HG03520 (cell line): Measurements from ENCODE around the gene STX7.
A peak's percentile ranks its signal among the peaks of the same experiment; 100 is the strongest.

Experiments
- ATAC-seq: cut with Tn5 transposase; IDR thresholded peaks from one replicate; pipeline ENCODE4 v1.9.1; 2021; ENCODE audit warnings: mild to moderate bottlenecking, moderate library complexity; ENCODE audit not compliant: unreplicated experiment

STX7 gene

GRCh38 chr6:132506869-132507808, 5.8 kb downstream of the STX7 start:
- ATAC-seq = no peak

GRCh38 chr6:132506461-132506860, 6.5 kb downstream of the STX7 start:
- no peak for ATAC-seq

DNA sequence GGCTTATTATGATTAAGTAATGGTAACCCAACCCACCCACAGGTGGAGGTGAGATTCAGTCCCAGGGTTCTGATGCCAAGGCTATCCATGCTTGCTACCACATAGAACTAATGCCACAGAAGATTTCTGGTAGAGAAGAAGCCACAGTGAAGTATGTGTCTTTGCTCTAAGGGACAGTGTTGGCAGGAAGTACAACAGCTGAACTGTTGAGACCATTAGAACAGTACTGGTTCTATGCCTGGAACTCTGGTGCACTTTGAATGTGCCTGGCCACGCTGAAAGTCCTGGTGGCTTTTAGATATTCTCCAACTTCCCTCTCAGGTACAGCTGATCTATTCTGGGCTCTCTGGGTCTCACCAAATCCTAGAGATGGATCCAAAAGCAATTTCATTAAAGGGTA, 7.8 kb downstream of the STX7 start:
- ATAC-seq = no peak

GRCh38 chr6:132504757-132505156, 8.2 kb downstream of the STX7 start:
- ATAC-seq = no peak

GRCh38 chr6:132499757-132500156, 13.2 kb downstream of the STX7 start:
- ATAC-seq = no peak

DNA sequence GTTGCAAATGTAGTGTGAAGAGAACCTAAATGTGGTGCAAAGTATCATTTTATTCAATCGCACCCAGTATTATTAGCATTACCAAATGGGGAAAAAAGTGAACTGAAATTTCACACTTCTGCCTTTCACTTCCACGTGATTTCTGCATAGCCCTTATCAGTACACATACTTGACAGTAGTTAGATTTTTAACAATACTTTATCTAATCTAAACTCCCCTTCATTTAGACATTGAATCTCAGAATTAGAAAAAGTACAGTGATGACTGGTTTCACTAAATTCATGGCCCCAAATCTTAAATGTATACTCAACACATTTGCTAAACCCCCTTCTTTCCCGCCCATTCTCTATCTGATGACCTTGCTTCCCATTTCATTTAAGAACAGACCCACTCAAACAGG, 14.3 kb downstream of the STX7 start:
- peak; percentile 55 for ATAC-seq

- no peak for ATAC-seq
These were observed 16.3 kb downstream of the STX7 start for GRCh38 chr6:132496519-132497180.

DNA sequence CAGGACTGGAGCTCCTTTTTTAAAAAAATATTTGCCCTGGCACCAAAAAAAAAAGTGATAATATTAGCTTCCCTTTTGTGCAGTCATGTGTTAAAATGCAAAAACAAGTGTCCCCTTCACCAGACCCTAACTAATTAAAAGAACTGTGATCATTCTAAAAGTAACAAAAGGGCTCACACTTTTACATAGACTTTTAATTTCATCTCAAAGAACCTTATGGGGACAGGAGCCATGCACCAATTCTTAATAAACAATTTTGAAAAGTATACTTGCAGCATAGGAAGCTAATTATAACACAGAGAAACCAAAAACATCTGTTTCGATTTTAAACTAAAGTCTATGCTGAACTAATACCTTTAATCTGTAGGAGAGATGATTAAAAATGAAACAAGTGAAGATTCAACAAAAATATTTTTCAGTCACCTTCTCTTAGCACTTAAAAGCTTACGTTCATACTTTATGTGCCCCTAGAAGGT, 17.3 kb downstream of the STX7 start:
- peak; percentile 36 for ATAC-seq

DNA sequence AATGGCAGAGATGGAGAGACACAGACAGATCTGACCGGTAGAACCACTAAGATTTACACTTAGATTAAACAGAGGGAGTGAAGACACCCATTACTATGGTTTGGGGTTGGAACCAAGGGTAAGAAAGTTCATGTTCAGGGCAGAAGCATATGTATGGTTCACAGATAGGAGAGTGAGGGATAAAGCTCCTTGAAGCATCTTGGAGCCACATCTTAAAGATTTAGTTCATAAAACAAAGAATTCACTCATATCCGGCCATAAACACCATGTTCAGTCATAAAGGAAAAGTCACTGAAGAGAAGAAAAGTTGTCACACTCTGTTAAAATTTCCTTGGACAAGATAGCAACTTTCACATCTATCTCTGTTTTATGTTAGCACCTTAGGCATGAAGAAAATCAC, 18.0 kb downstream of the STX7 start:
- no peak for ATAC-seq

DNA sequence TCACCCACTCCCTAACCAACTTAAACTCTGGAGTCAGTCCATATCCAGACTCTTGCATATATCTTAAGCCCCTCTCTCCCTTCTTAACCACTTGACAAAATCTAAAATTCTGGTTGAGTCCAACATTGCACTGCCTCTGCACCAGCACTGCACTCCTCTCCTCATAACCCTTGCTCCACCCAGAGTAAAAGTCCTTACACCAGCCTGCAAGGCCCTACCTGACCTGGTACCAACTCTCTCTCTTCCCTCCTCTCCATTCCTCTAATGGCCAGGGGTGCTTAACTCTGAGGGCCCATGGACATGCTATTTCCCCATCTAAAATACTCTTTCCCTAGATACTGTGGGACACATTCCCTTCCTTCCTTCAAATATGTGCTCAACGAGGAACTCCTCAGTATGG, 21.0 kb downstream of the STX7 start:
- no peak for ATAC-seq

- no peak for ATAC-seq
These were observed 21.6 kb downstream of the STX7 start for GRCh38 chr6:132491303-132491702.

- ATAC-seq = peak; percentile 48
These were observed 22.3 kb downstream of the STX7 start for GRCh38 chr6:132490478-132491204.

DNA sequence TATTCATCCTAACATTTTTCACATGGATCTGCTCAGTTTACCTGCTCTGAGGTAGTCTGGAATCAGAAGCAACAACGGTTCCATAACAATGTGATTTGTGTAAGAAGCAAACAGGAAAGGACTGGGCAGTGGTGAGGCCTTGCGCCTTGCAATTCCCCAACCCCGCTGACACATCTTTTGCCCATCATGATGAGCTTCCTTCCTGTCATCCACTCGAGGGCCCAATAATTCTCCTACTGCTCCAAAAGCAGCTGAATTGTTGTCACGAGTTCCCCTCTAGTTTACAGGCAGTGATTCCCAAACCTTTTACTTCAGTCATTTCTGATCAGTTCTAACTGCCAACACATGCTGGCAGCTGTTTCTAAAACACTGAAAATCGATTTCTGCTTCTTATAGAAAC, 22.9 kb downstream of the STX7 start:
- ATAC-seq = peak; percentile 32

GRCh38 chr6:132489376-132489775, 23.5 kb downstream of the STX7 start:
- no peak for ATAC-seq

DNA sequence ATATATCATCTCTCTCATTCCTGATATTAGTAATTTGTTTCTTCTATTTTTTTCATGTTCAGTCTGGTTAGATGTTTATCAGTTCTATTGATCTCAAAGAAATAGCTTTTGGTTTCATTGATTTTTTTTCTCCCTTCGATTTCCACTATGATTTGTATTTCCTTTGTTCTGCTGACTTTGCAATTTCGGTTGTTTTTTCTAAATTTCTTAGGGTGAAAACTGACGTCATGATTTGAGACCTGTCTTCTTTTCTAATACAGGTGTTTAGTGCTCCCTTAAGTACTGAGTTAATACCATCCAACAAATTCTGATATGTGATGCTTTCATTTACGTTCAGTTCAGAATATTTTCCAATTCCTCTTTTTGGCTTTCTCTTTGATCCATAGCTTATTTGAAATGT, 25.2 kb downstream of the STX7 start:
- no peak for ATAC-seq

DNA sequence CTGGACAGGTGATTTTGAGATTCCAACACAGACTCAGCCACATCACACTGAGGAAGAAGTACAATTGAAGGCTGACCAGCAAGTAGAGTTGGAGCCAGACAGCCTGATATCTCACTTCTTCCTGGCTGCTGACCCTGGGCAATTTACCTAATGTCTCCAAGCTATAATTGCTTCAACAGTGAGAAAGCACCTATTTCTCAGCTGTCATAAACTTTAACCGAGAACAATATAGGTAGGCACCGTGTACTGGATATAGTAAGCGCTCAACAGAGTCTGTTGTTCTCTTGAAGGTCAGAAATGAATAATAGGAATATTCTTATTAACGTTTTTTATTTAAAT, 28.3 kb downstream of the STX7 start:
- ATAC-seq = no peak

GRCh38 chr6:132483779-132484679, 28.9 kb downstream of the STX7 start:
- peak; percentile 73 for ATAC-seq

DNA sequence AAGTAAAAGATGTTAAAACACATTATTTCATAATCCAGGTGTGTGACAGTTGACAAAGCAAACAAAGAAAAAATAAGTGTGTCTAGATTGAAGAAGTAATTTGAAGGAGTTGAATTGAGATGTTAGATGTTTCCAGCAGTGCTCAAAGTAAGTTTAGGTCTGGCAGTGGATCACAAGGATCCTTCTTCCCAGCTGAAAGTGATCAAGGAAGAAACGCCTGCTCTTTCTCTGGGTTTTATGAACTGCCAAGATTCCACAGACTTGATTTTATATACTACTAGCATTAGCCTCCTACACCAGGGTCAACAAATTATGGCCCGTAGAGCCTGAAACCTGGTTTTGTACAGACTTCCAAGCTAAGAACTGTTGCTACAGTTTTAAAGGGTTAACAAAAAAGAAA, 30.3 kb downstream of the STX7 start:
- no peak for ATAC-seq

DNA sequence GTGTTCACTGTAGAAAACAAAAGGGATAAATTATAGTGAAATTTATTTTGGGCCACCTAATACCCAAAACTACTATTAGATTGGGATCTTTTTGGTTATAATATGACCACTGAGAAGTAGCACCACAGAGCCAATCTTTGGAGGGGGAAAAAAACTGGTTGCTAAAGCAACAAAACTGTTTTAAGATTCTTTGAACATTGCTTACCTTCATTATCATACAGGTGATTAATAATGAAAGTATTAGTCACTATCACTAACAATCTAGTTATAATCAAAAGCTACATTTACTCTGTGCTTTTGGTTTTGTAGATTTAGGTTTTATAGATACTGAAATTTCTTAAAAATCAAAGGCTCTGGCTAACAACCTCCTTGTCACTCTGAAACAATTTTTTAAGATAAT, 31.7 kb downstream of the STX7 start:
- no peak for ATAC-seq

DNA sequence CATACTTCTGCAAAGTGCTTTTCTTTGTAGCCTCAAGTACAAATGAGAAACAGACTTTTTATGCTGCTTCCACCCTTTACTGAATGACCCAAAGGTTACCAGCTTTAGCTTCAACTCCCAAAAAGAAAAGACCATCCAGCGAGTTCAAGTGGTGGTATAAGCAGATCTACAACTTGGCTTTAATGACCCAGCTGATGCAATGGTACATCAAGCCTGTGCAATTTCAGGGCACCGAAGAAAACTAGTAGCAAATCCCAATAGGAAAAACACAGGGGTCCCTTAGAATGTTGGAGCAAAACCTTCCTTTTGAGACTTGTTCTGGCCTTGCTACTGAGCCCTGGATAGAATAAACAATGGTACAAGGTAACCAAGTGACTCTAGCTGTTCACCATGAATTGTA, 33.8 kb downstream of the STX7 start:
- no peak for ATAC-seq

DNA sequence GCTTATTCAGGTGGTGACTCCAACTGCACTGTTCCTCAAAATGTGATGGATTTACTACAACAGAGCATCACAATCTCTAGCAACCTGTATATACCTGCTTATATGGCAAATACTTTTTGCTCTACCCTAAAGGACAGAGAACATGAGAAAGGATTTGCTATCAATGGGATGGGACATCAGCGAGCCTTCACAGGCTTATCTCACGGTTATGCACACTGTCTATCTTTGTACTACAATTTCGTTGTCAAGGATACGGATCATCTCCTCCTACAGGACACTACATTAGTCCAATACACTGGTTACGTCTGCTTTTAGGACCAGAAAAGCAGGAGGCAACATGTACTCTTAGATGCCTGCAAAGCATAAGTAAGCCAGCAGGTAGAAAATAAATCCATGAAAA, 34.2 kb downstream of the STX7 start:
- ATAC-seq = no peak
